Neural cell (in vitro differentiated cells): Measurements from ENCODE around the gene TACC2. TPM values are rescaled to one million over a fixed set of nuclear protein-coding genes. Genes with fewer than 3 reads are reported as not detected.

Source experiments
- H2AFZ ChIP-seq: fragments of 200-600, 300-800 bp; sonication (generic), shearing (Covaris generic); 2 replicates; pipeline ENCODE4 v1.6.0; 2014; ENCODE audit warnings: low read depth, mild to moderate bottlenecking, antibody characterized with exemption, low read length, moderate library complexity
- H3F3A ChIP-seq: fragments of 200-600 bp; shearing (Covaris generic); 2 replicates; pipeline ENCODE4 v1.6.1; 2016; ENCODE audit warnings: mild to moderate bottlenecking, moderate library complexity, mixed read lengths, antibody characterized with exemption, low read length; ENCODE audit not compliant: insufficient read depth, poor library complexity, severe bottlenecking
- H3K27ac ChIP-seq: fragments of 200-600, 300-800 bp; sonication (generic), shearing (Covaris generic); 2 replicates; pipeline ENCODE4 v1.5.1; 2014; ENCODE audit warnings: mild to moderate bottlenecking, low read length, moderate library complexity
- H3K27me3 ChIP-seq: fragments of 300-800, 200-600 bp; sonication (generic), shearing (Covaris generic); 2 replicates; pipeline ENCODE4 v1.6.0; 2014; ENCODE audit warnings: mild to moderate bottlenecking, low read depth, low read length, moderate library complexity; ENCODE audit not compliant: insufficient read depth
- H3K36me3 ChIP-seq: fragments of 300-800, 200-600 bp; sonication (generic), shearing (Covaris generic); 2 replicates; pipeline ENCODE4 v1.5.1; 2014; ENCODE audit warnings: mild to moderate bottlenecking, antibody characterized with exemption, low read length, moderate library complexity; ENCODE audit not compliant: insufficient read depth
- H3K4me2 ChIP-seq: fragments of 300-800, 200-600 bp; sonication (generic), shearing (Covaris generic); 2 replicates; pipeline ENCODE4 v1.6.0; 2014; ENCODE audit warnings: mild to moderate bottlenecking, low read length
- H3K4me3 ChIP-seq: fragments of 300-800, 200-600 bp; sonication (generic), shearing (Covaris generic); 2 replicates; pipeline ENCODE4 v1.5.1; 2014; ENCODE audit warnings: mild to moderate bottlenecking, low read length, moderate library complexity
- H3K79me2 ChIP-seq: fragments of 200-600 bp; shearing (Covaris generic); replicated peaks from 2 replicates; pipeline ENCODE4 v1.6.0; 2014; ENCODE audit warnings: mild to moderate bottlenecking, low read length, moderate library complexity; ENCODE audit not compliant: insufficient read depth
- H3K9ac ChIP-seq: fragments of 300-800, 200-600 bp; sonication (generic), shearing (Covaris generic); 2 replicates; pipeline ENCODE4 v1.6.1; 2016; ENCODE audit warnings: mild to moderate bottlenecking, low read length, mixed read lengths
- H3K9me2 ChIP-seq: fragments of 200-600 bp; shearing (Covaris generic); 2 replicates; pipeline ENCODE4 v1.6.1; 2016; ENCODE audit warnings: mild to moderate bottlenecking, low read length, mixed read lengths; ENCODE audit not compliant: insufficient read depth
- H3K9me3 ChIP-seq: fragments of 200-600, 300-800 bp; sonication (generic), shearing (Covaris generic); 2 replicates; pipeline ENCODE4 v1.6.1; 2016; ENCODE audit warnings: mild to moderate bottlenecking, mixed run types, low read length, moderate library complexity, mixed read lengths
- H4K20me1 ChIP-seq: fragments of 200-600 bp; shearing (Covaris generic); 2 replicates; pipeline ENCODE4 v1.6.1; 2016; ENCODE audit warnings: mild to moderate bottlenecking, mixed run types; ENCODE audit not compliant: insufficient read depth
- CTCF ChIP-seq: fragments of 450-650 bp; IDR thresholded peaks from 2 replicates; pipeline ENCODE4 v1.5.1; 2014; ENCODE audit warnings: antibody characterized with exemption, mild to moderate bottlenecking, moderate library complexity; ENCODE audit not compliant: poor library complexity, severe bottlenecking
- EP300 ChIP-seq: fragments of 450-650 bp; conservative IDR thresholded peaks from 2 replicates; pipeline ENCODE4 v1.6.1; 2014; ENCODE audit warnings: antibody characterized with exemption, mild to moderate bottlenecking, moderate library complexity; ENCODE audit not compliant: poor library complexity, severe bottlenecking
- EZH2 ChIP-seq: fragments of 200-600, 300-800 bp; shearing (Covaris generic), sonication (generic); IDR thresholded peaks from 2 replicates; pipeline ENCODE4 v1.6.1; 2014; ENCODE audit warnings: antibody characterized with exemption, low read length, borderline replicate concordance, mild to moderate bottlenecking; ENCODE audit not compliant: insufficient read depth, poor library complexity, severe bottlenecking
- MXI1 ChIP-seq: fragments of 450-650 bp; conservative IDR thresholded peaks from 2 replicates; pipeline ENCODE4 v1.6.1; 2014; ENCODE audit warnings: antibody characterized with exemption, mild to moderate bottlenecking; ENCODE audit not compliant: poor library complexity, severe bottlenecking
- POLR2AphosphoS5 ChIP-seq: IDR thresholded peaks from 2 replicates; pipeline ENCODE4 v1.6.1; 2012
- RAD21 ChIP-seq: fragments of 450-650 bp; conservative IDR thresholded peaks from 2 replicates; pipeline ENCODE4 v1.6.1; 2014; ENCODE audit warnings: antibody characterized with exemption, mild to moderate bottlenecking, moderate library complexity
- REST ChIP-seq: IDR thresholded peaks from 2 replicates; pipeline ENCODE4 v1.6.1; 2012; ENCODE audit warnings: borderline replicate concordance
- SMC3 ChIP-seq: fragments of 450-650 bp; conservative IDR thresholded peaks from 2 replicates; pipeline ENCODE4 v1.6.1; 2014; ENCODE audit warnings: antibody characterized with exemption, mild to moderate bottlenecking, moderate library complexity; ENCODE audit not compliant: poor library complexity
- TAF1 ChIP-seq: IDR thresholded peaks from 2 replicates; pipeline ENCODE4 v1.6.1; 2012; ENCODE audit warnings: low read depth
- polyA plus RNA-seq: library from polyadenylated mRNA; depleted of rRNA; stranded (reverse); fragments of >200 nt; gene quantifications from 2 replicates; pipeline ENCODE4 v1.2.3, GENCODE V29; 2014

Gene TACC2
- polyA plus RNA-seq, 1 donor from 2014 or later, result 17.6 TPM

GRCh38 chr10:122124808-122125207 is 135.8 kb downstream of the TACC2 start:
- Histone ChIP-seq H3K27ac (no peak overlapping the region), H3K9me3 (no peaks in the 10 kb centered on the region), H3K9ac (no peak overlapping the region), H3K79me2 (no peaks in the 10 kb centered on the region), H3K4me3 (no peak overlapping the region), H3K36me3 (no peaks in the 10 kb centered on the region), H3F3A (no peaks in the 10 kb centered on the region), H3K9me2 (no peaks in the 10 kb centered on the region), H3K4me2 (no peak overlapping the region), H4K20me1 (no peaks in the 10 kb centered on the region), H2AFZ (no peak overlapping the region), H3K27me3 (no peaks in the 10 kb centered on the region)
- TF ChIP-seq REST, result no peak
- no peak for TF ChIP-seq EZH2
- TF ChIP-seq POLR2AphosphoS5, result no peak
- no peak for TF ChIP-seq CTCF
- no peak for TF ChIP-seq EP300
- no peak for TF ChIP-seq RAD21
- TF ChIP-seq TAF1, result no peak
- TF ChIP-seq MXI1, result no peak
- TF ChIP-seq SMC3, result no peak

GRCh38 chr10:122126763-122127659 is 138.0 kb downstream of the TACC2 start:
- Histone ChIP-seq H3K4me3 (no peak overlapping the region), H3K9me2 (no peaks in the 10 kb centered on the region), H3K36me3 (no peaks in the 10 kb centered on the region), H4K20me1 (no peaks in the 10 kb centered on the region), H2AFZ (no peak overlapping the region), H3K27ac (no peak overlapping the region), H3K9me3 (no peaks in the 10 kb centered on the region), H3F3A (no peaks in the 10 kb centered on the region), H3K9ac (no peak overlapping the region), H3K79me2 (no peaks in the 10 kb centered on the region), H3K27me3 (no peaks in the 10 kb centered on the region), H3K4me2 (no peak overlapping the region)
- TF ChIP-seq TAF1, result no peak
- no peak for TF ChIP-seq EZH2
- TF ChIP-seq RAD21, result no peak
- no peak for TF ChIP-seq MXI1
